ENCODE results near the gene PRR36.
"Not testable (repeated sequence)": the region's sequence is repeated elsewhere in the genome, so short reads cannot be mapped to it uniquely, and the experiment has no call there.

Gene PRR36

GRCh38 chr19:7874076-7874896 lies at the start of gene PRR36:
TSS of gene PRR36 (minus strand) at chr19:7874390. CDS start at chr19:7873689, 701 bp downstream.
- no peak for ATAC-seq

GRCh38 chr19:7923295-7924191 lies 49.4 kb upstream of the PRR36 start:
- ATAC-seq: no peak

GRCh38 chr19:7922836-7923195 lies 48.6 kb upstream of the PRR36 start:
- ATAC-seq: no peak

GRCh38 chr19:7921967-7922835 lies 48.0 kb upstream of the PRR36 start:
- no peak for ATAC-seq

GRCh38 chr19:7921302-7921966 lies 47.2 kb upstream of the PRR36 start:
- ATAC-seq: no peak

- peak; percentile 55 to 58 for ATAC-seq
These were observed 46.5 kb upstream of the PRR36 start for GRCh38 chr19:7920519-7921301.

- ATAC-seq: peak; percentile 71 to 76
These were observed 45.7 kb upstream of the PRR36 start, which contains the start of gene SNAPC2 for GRCh38 chr19:7919610-7920518. TSS of gene SNAPC2 (plus strand) at chr19:7920338. CDS start at chr19:7920367, 29 bp downstream.

GRCh38 chr19:7918615-7919421 lies 44.6 kb upstream of the PRR36 start:
- ATAC-seq: no peak

GRCh38 chr19:7918062-7918614 lies 43.9 kb upstream of the PRR36 start:
- not testable (repeated sequence) for ATAC-seq

GRCh38 chr19:7917267-7918061 lies 43.3 kb upstream of the PRR36 start:
- peak; percentile 25 to 34 for ATAC-seq

GRCh38 chr19:7916955-7917266 lies 42.7 kb upstream of the PRR36 start:
- ATAC-seq: no peak

- peak; percentile 1 to 7 for ATAC-seq
These were observed 42.1 kb upstream of the PRR36 start for GRCh38 chr19:7916103-7916954.

- no peak for ATAC-seq
These were observed 41.3 kb upstream of the PRR36 start for GRCh38 chr19:7915250-7916102.

GRCh38 chr19:7914598-7915045 lies 40.4 kb upstream of the PRR36 start, which contains the start of gene TGFBR3L:
TSS of gene TGFBR3L (plus strand) at chr19:7914830.
- no peak for ATAC-seq

GRCh38 chr19:7914099-7914498 lies 39.9 kb upstream of the PRR36 start:
- no peak for ATAC-seq

- ATAC-seq: no peak
These were observed 39.5 kb upstream of the PRR36 start for GRCh38 chr19:7913652-7914051.
